IPS-15b (cell line): ENCODE results near the gene SNAI3.
"Not testable (repeated sequence)": the region's sequence is repeated elsewhere in the genome, so short reads cannot be mapped to it uniquely, and the experiment has no call there.

Source experiments
- H3K27me3 ChIP-seq: one replicate; pipeline ENCODE4 v1.6.1; 2013; ENCODE audit warnings: low read length; ENCODE audit not compliant: control insufficient read depth, insufficient read depth
- H3K36me3 ChIP-seq: one replicate; pipeline ENCODE4 v1.6.1; 2013; ENCODE audit warnings: low read length; ENCODE audit not compliant: control insufficient read depth, insufficient read depth
- H3K4me1 ChIP-seq: one replicate; pipeline ENCODE4 v1.6.1; 2013; ENCODE audit warnings: mild to moderate bottlenecking, low read length; ENCODE audit not compliant: control insufficient read depth, insufficient read depth
- H3K4me3 ChIP-seq: one replicate; pipeline ENCODE4 v1.5.1; 2013; ENCODE audit warnings: low read depth, low read length
- H3K9ac ChIP-seq: one replicate; pipeline ENCODE4 v1.6.1; 2013; ENCODE audit warnings: low read depth, mild to moderate bottlenecking, low read length
- H3K9me3 ChIP-seq: one replicate; pipeline ENCODE4 v1.6.1; 2013; ENCODE audit warnings: mild to moderate bottlenecking, low read length; ENCODE audit not compliant: control insufficient read depth, insufficient read depth

SNAI3 gene

DNA sequence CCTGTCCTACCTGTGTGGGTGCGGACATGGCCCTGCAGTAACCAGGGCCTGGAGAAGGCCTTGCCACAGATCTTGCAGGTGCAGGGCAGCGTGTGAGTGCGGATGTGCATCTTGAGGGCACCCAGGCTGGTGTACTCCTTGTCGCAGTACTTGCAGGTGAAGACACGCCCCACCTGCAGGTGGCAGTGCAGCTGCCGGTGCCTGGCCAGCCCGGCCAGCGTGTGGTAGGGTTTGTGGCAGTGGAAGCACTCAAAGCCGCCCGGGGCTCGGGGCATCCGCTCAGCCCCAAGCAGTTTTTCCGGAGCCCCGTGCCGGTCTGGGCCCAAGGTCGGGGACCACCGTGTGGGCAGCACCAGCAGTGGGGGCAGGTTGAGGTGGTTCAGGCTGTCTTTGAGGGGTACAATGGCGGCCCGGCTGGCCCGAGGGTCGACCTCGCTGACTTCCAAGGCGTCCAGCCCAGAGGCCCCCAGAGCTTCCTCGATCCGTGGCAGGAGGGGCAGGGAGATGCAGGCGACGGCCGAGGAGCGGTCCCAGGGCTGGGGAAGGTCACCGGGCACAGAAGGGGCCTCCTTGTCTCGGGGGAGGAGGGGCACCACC is 5.1 kb downstream of the SNAI3 start:
- H3K9me3 ChIP-seq: no peaks in the 10 kb centered on the region
- no peak overlapping the region for H3K4me3 ChIP-seq
- no peaks in the 10 kb centered on the region for H3K4me1 ChIP-seq
- H3K36me3 ChIP-seq: no peaks in the 10 kb centered on the region
- H3K9ac ChIP-seq: no peak overlapping the region
- H3K27me3 ChIP-seq: no peaks in the 10 kb centered on the region

DNA sequence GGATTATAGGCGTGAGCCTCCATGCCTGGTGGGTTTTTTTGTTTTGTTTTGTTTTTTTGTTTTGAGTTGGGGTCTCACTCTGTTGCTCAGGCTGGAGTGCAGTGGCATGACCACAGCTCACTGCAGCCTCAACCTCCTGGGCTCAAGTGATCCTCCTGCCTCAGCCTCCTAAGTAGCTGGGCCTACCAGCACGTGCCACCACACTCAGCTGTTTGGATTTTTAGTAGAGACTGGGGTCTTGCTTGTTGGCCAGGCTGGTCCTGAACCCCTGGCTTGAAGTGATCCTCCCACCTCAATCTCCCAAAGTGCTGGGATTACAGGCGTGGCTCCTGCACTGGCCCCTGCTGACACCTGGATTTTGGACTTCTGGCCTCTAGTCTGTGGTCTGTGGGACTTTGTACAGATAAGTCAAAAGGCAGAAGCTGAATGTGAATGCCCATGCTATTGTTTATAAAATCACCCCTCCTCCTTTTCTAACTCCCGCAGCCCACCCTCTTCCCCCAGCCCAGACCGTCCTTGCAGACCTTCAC is 5.7 kb downstream of the SNAI3 start:
- Histone ChIP-seq H3K4me1 (no peaks in the 10 kb centered on the region), H3K9ac (no peak overlapping the region), H3K27me3 (no peaks in the 10 kb centered on the region), H3K4me3 (no peak overlapping the region), H3K9me3 (no peaks in the 10 kb centered on the region), H3K36me3 (no peaks in the 10 kb centered on the region)

DNA sequence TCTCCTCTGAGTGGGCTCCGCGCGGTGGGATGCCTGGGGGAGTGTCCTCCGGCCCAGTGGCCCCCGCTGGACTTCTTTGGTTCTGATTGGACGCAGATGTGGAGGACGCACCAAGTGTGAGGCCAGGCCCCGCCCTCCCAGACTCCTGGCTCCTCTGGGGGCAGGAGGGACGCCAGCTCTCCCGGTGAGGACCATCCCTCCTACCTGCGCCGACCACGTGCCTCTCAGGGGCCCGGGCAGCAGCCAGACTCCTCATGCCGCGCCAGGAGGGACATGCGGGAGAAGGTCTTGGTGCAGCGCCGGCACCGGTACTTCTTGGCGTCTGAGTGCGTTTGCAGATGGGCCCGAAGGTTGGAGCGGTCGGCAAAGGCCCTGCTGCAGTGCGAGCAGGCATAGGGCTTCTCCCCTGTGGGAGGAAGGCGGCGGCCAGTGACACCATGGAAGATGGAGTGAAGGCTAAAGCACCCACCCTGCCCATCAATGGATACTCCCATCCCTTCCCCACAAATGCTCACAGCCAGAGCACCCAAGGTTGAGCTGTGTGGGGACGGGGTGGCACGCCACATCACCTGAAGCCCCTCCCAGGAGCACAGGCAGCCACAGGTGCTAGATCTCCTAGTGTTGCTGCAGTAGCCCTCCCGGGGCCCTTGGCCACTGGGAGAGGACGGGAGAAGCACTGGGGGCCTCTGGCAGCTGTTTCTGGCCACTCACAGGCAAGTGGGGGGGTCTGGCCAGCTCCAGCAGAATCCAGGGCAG is 7.9 kb downstream of the SNAI3 start:
- no peak overlapping the region for H3K4me3 ChIP-seq
- no peaks in the 10 kb centered on the region for H3K9me3 ChIP-seq
- H3K4me1 ChIP-seq: no peaks in the 10 kb centered on the region

DNA sequence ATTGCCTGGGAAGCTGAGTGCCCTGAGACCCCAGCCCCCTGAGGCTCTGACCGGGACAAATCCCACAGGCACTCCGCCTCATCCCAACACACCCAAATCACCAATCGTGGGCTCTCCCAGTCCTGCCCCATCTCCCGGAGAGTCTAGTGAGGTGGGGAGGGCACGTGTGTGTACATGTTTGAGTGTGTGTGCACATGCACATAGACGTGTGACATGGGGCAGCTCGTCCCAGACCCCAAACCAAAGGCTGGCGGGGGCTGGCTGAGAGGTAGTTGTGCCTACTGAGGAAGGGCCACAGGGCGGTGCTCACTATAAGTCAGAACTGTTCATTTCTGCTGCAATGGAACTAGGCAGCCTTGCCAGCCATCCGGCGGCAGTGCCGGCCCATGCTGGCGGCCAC is 8.6 kb downstream of the SNAI3 start:
- Histone ChIP-seq H3K27me3 (no peaks in the 10 kb centered on the region), H3K4me3 (no peak overlapping the region), H3K36me3 (no peaks in the 10 kb centered on the region), H3K4me1 (no peaks in the 10 kb centered on the region), H3K9me3 (no peaks in the 10 kb centered on the region), H3K9ac (no peak overlapping the region)

More for the DNA sequence above, 7.9 kb downstream of the SNAI3 start:
- no peak overlapping the region for H3K9ac ChIP-seq
- H3K36me3 ChIP-seq: no peaks in the 10 kb centered on the region
- H3K27me3 ChIP-seq: no peaks in the 10 kb centered on the region

- H3K9me3 ChIP-seq: no peaks in the 10 kb centered on the region
- H3K36me3 ChIP-seq: no peaks in the 10 kb centered on the region
- H3K27me3 ChIP-seq: no peaks in the 10 kb centered on the region
- no peak overlapping the region for H3K4me3 ChIP-seq
- H3K9ac ChIP-seq: no peak overlapping the region
- H3K4me1 ChIP-seq: no peaks in the 10 kb centered on the region
Measured at GRCh38 chr16:88676502-88677242, 9.6 kb downstream of the SNAI3 start.

GRCh38 chr16:88673716-88674379 is 12.5 kb downstream of the SNAI3 start:
- H3K9ac ChIP-seq: no peak overlapping the region
- H3K4me1 ChIP-seq: no peaks in the 10 kb centered on the region
- no peak overlapping the region for H3K4me3 ChIP-seq
- H3K9me3 ChIP-seq: no peaks in the 10 kb centered on the region
- no peaks in the 10 kb centered on the region for H3K27me3 ChIP-seq
- no peaks in the 10 kb centered on the region for H3K36me3 ChIP-seq

GRCh38 chr16:88672776-88673175 is 13.5 kb downstream of the SNAI3 start:
- Histone ChIP-seq H3K27me3 (no peaks in the 10 kb centered on the region), H3K9me3 (no peaks in the 10 kb centered on the region), H3K4me3 (no peak overlapping the region), H3K36me3 (no peaks in the 10 kb centered on the region), H3K9ac (no peak overlapping the region), H3K4me1 (no peaks in the 10 kb centered on the region)

- Histone ChIP-seq H3K4me3 (no peak overlapping the region), H3K4me1 (no peaks in the 10 kb centered on the region), H3K27me3 (no peaks in the 10 kb centered on the region), H3K9me3 (no peaks in the 10 kb centered on the region), H3K9ac (no peak overlapping the region), H3K36me3 (no peaks in the 10 kb centered on the region)
Measured at GRCh38 chr16:88671806-88672205, 14.5 kb downstream of the SNAI3 start.

DNA sequence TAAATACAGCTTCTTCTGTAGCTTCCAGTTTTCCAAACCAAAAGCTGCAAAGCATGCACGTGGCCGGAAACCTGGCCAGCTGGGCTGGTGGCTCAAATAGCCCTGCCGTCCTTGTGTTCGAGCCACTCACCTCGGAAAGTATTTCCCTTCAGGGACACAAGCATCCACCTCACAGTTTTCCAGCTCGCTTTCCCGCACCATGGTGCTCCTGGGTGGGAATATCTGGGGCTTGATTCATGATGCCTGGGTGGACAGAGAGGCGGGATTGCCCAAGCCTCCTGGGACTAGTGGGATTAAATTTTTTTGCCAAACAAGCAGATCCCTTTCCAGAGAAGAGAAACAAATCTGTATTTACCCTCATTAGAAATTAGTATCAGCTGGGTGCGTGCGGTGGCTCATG is 16.3 kb downstream of the SNAI3 start:
- Histone ChIP-seq H3K9ac (no peak overlapping the region), H3K4me3 (no peak overlapping the region), H3K27me3 (no peaks in the 10 kb centered on the region), H3K36me3 (peaks cover 2% of the 10 kb centered on the region), H3K4me1 (no peaks in the 10 kb centered on the region), H3K9me3 (no peaks in the 10 kb centered on the region)

DNA sequence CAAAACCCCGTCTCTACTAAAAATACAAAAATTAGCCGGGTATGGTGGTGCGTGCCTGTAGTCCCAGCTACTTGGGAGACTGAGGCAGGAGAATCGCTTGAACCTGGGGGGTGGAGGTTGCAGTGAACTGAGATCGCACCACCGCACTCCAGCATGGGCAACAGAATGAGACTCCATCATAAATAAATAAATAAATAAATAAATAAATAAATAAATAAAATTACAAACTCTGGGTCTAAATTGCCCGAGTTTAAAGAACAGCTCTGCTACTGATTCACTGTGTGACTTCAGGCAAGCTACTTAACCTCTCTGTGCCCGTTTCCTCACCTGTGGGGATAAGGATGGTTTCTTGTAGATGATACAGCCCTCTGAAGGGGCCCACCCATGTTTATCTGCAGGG is 16.8 kb downstream of the SNAI3 start:
- H3K4me1 ChIP-seq, H3K4me3 ChIP-seq, H3K27me3 ChIP-seq, H3K36me3 ChIP-seq, H3K9ac ChIP-seq, H3K9me3 ChIP-seq: not testable (repeated sequence)

DNA sequence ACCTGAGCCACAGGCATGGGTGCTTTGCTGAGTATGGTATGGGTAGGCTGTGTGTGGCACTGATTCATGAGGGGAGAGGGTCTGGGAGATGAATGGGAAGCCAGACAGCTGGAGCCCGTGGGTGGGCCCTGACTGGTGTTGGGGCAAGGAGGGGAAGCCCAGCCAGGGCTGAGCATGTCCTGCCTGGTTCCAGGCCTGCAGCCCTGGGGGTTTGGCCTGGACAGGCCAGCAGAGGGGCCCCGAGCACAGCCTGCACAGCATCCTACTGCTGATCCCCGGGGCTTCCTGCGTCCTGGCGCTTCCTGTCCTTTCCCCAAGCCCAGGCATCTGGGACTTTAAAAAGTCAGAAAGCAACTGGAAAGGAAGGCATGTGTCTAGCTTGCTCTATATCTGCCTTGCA is 18.8 kb downstream of the SNAI3 start:
- peaks cover 2% of the 10 kb centered on the region for H3K36me3 ChIP-seq
- no peaks in the 10 kb centered on the region for H3K9me3 ChIP-seq
- no peak overlapping the region for H3K4me3 ChIP-seq
- no peaks in the 10 kb centered on the region for H3K27me3 ChIP-seq
- H3K9ac ChIP-seq: no peak overlapping the region
- no peaks in the 10 kb centered on the region for H3K4me1 ChIP-seq
